Stimulated activated CD8-positive, alpha-beta memory T cell treated with anti-CD3 and anti-CD28 coated beads, Interleukin-2, amount 100 ng/mL, for 48 hours (primary cell): ENCODE measurements around the gene CRELD1.

Experiments
- DNase-seq, 2 donors: peaks; one replicate each; pipeline ENCODE4 v3.0.0-alpha.2; 2020; ENCODE audit warnings: low read depth in 2 of 2

Gene CRELD1

GRCh38 chr3:9903904-9904303 lies 29.7 kb upstream of the CRELD1 start:
- DNase-seq: no peak

GRCh38 chr3:9906480-9906879 lies 27.2 kb upstream of the CRELD1 start:
- DNase-seq: no peak

GRCh38 chr3:9908286-9908685 lies 25.3 kb upstream of the CRELD1 start:
- no peak for DNase-seq

GRCh38 chr3:9909221-9910013 lies 24.2 kb upstream of the CRELD1 start:
- DNase-seq: no peak

- DNase-seq: no peak
These were observed 21.8 kb upstream of the CRELD1 start for GRCh38 chr3:9911863-9912262.

- DNase-seq: no peak
These were observed 21.2 kb upstream of the CRELD1 start for GRCh38 chr3:9912294-9912935.

- DNase-seq: no peak
These were observed 20.0 kb upstream of the CRELD1 start for GRCh38 chr3:9913601-9914000.

GRCh38 chr3:9914011-9914410 lies 19.6 kb upstream of the CRELD1 start:
- DNase-seq: no peak

- DNase-seq: no peak
These were observed 18.9 kb upstream of the CRELD1 start for GRCh38 chr3:9914559-9915253.

GRCh38 chr3:9915254-9916141 lies 18.1 kb upstream of the CRELD1 start:
- DNase-seq: peak; percentile 21 to 27

GRCh38 chr3:9916346-9916733 lies 17.3 kb upstream of the CRELD1 start:
- DNase-seq: no peak

GRCh38 chr3:9916734-9917680 lies 16.6 kb upstream of the CRELD1 start, which contains the start of gene IL17RC:
TSS of gene IL17RC (plus strand) at chr3:9917098. CDS start at chr3:9917316, 218 bp downstream.
- peak in 1 of 2 donors; percentile 30 for DNase-seq

- DNase-seq: no peak
These were observed 15.8 kb upstream of the CRELD1 start for GRCh38 chr3:9917820-9918219.

- DNase-seq: no peak
These were observed 15.2 kb upstream of the CRELD1 start for GRCh38 chr3:9918261-9919038.

- DNase-seq: no peak
These were observed 5.5 kb upstream of the CRELD1 start for GRCh38 chr3:9928158-9928557.

- no peak for DNase-seq
These were observed 2.7 kb upstream of the CRELD1 start for GRCh38 chr3:9930804-9931418.

- no peak for DNase-seq
These were observed 1.1 kb upstream of the CRELD1 start for GRCh38 chr3:9932535-9932842.

GRCh38 chr3:9932843-9933560 lies 632 bp upstream of the CRELD1 start:
- DNase-seq: peak; percentile 80 to 84

GRCh38 chr3:9934235-9934621 lies 594 bp downstream of the CRELD1 start:
- no peak for DNase-seq
